B cell (primary cell): ENCODE data around the gene COL5A1. TPM values are rescaled to one million over a fixed set of nuclear protein-coding genes. Genes with fewer than 3 reads are reported as not detected.

ENCODE experiments used
- ATAC-seq: fragments of 200-7000 bp; cut with Tn5 transposase; one replicate; pipeline ENCODE4 v1.10.0; 2021; ENCODE audit warnings: low read depth, mild to moderate bottlenecking, moderate number of reproducible peaks, moderate library complexity
- CTCF ChIA-PET: fragments of 350-600 bp; sonication (Branson Sonifier 250); formaldehyde crosslinking; loops from one replicate; lab custom pipeline; 2021; ENCODE audit warnings: antibody characterized with exemption, inconsistent platforms; lab: Charles Lee
- POLR2A ChIA-PET: fragments of 350-600 bp; sonication (Branson Sonifier 250); formaldehyde crosslinking; loops from one replicate; lab custom pipeline; 2021; ENCODE audit warnings: antibody characterized with exemption; lab: Charles Lee
- DNase-seq: peaks from one replicate; pipeline ENCODE4 v3.0.0; 2013
- H2AFZ ChIP-seq: 2 replicates; pipeline ENCODE4 v1.6.1; 2012; ENCODE audit warnings: mild to moderate bottlenecking, low read depth, low read length; ENCODE audit not compliant: insufficient read depth, poor library complexity, severe bottlenecking
- H3K27ac ChIP-seq, 2 donors: 1 replicate in 1 of 2; 2 replicates in 1 of 2; pipeline ENCODE4 v1.5.1; 2012 to 2013; ENCODE audit warnings: low read length in 2 of 2, mild to moderate bottlenecking in 2 of 2, moderate library complexity in 1 of 2
- H3K27me3 ChIP-seq, 4 experiments: fragments of 200-600 bp in 1 of 4; sonication (generic) in 1 of 4; replicated peaks in 1 of 4; 1 replicate in 2 of 4; 2 replicates in 2 of 4; pipeline versions ENCODE4 v1.6.1 to v1.7.0; 2013 to 2016; ENCODE audit warnings: low read length in 3 of 4, mild to moderate bottlenecking in 2 of 4, mixed read lengths in 1 of 4, moderate library complexity in 1 of 4; ENCODE audit not compliant: insufficient read depth in 4 of 4, control insufficient read depth in 3 of 4; ENCODE audit errors: control extremely low read depth in 1 of 4
- H3K36me3 ChIP-seq, 2 experiments: replicated peaks in 1 of 2; 1 replicate in 1 of 2; 2 replicates in 1 of 2; pipeline versions ENCODE4 v1.6.1 to v1.7.1; 2013; ENCODE audit warnings: low read length in 1 of 2; ENCODE audit not compliant: insufficient read depth in 2 of 2, control insufficient read depth in 1 of 2; ENCODE audit errors: control extremely low read depth in 1 of 2, extremely low read depth in 1 of 2
- H3K4me1 ChIP-seq, 2 donors: fragments of 200-600 bp in 1 of 2; sonication (generic) in 1 of 2; 1 replicate in 1 of 2; 2 replicates in 1 of 2; pipeline versions ENCODE4 v1.5.1 to v1.6.1; 2013 to 2017; ENCODE audit warnings: low read length in 2 of 2; ENCODE audit not compliant: control insufficient read depth in 2 of 2, insufficient read depth in 2 of 2
- H3K4me2 ChIP-seq: replicated peaks from 2 replicates; pipeline ENCODE3; 2012; ENCODE audit warnings: mild to moderate bottlenecking, low read depth, low read length; ENCODE audit not compliant: poor library complexity, severe bottlenecking
- H3K4me3 ChIP-seq, 5 experiments: fragments of 200-600 bp in 1 of 5; sonication (generic) in 1 of 5; 1 replicate in 3 of 5; 2 replicates in 2 of 5; pipeline versions ENCODE4 v1.5.1 to v1.7.0; 2011 to 2016; ENCODE audit warnings: low read length in 4 of 5, mild to moderate bottlenecking in 4 of 5, low read depth in 2 of 5, control low read depth in 1 of 5, moderate library complexity in 1 of 5; ENCODE audit not compliant: insufficient read depth in 1 of 5; ENCODE audit errors: control extremely low read depth in 1 of 5, extremely low read depth in 1 of 5
- H3K79me2 ChIP-seq: fragments of 200-600 bp; sonication (generic); one replicate; pipeline ENCODE4 v1.6.0; 2016; ENCODE audit warnings: low read length; ENCODE audit not compliant: control insufficient read depth, insufficient read depth
- H3K9ac ChIP-seq: fragments of 200-600 bp; sonication (generic); 2 replicates; pipeline ENCODE4 v1.6.1; 2017; ENCODE audit warnings: mild to moderate bottlenecking, low read length, moderate library complexity
- H3K9me3 ChIP-seq, 3 donors: one replicate each; pipeline versions ENCODE4 v1.6.1 to v1.7.1; 2013; ENCODE audit warnings: low read length in 2 of 3; ENCODE audit not compliant: control insufficient read depth in 2 of 3, insufficient read depth in 1 of 3; ENCODE audit errors: control extremely low read depth in 1 of 3
- H4K20me1 ChIP-seq: 2 replicates; pipeline ENCODE4 v1.6.0; 2012; ENCODE audit warnings: mild to moderate bottlenecking, low read length; ENCODE audit not compliant: insufficient read depth, control insufficient read depth, poor library complexity, severe bottlenecking
- H3K27ac Mint-ChIP-seq: one replicate; pipeline ENCODE4 v1.8.0; 2021; ENCODE audit warnings: mixed read lengths
- H3K27me3 Mint-ChIP-seq: one replicate; pipeline ENCODE4 v1.8.0; 2021; ENCODE audit warnings: mixed read lengths
- H3K4me1 Mint-ChIP-seq: one replicate; pipeline ENCODE4 v1.8.0; 2021; ENCODE audit warnings: mixed read lengths
- H3K4me3 Mint-ChIP-seq: one replicate; pipeline ENCODE4 v1.8.0; 2021; ENCODE audit warnings: mixed read lengths
- H3K9me3 Mint-ChIP-seq: one replicate; pipeline ENCODE4 v1.8.0; 2022; ENCODE audit warnings: mixed read lengths; ENCODE audit not compliant: insufficient read depth
- CTCF ChIP-seq: fragments of 200-600 bp; IDR thresholded peaks from one replicate; pipeline ENCODE4 v1.8.0; 2022; ENCODE audit warnings: antibody characterized with exemption, mild to moderate bottlenecking
- EZH2 ChIP-seq: IDR thresholded peaks from 2 replicates; pipeline ENCODE4 v1.6.1; 2012; ENCODE audit warnings: borderline replicate concordance, low read depth, mild to moderate bottlenecking, moderate library complexity, low read length; ENCODE audit not compliant: insufficient read depth, poor library complexity, severe bottlenecking
- WGBS: methylation state at CpG from one replicate; pipeline ENCODE4 v1.1.5; 2013; ENCODE audit warnings: missing lambda C conversion rate; ENCODE audit not compliant: insufficient coverage; 5-methylcytosine and 5-hydroxymethylcytosine counted together
- intact Hi-C: fragments of 100-400 bp; cut with micrococcal nuclease; formaldehyde crosslinking; loops from one replicate; pipeline ENCODE4 v1.10.0; 2022
- polyA plus RNA-seq: library from polyadenylated mRNA; depleted of rRNA; stranded (reverse); fragments of >200 nt; gene quantifications from 2 replicates; pipeline ENCODE4 v1.2.3, GENCODE V29; 2012
- total RNA-seq, 2 donors: library from RNA; stranded (reverse); fragments of 120-200 nt in 1 of 2; gene quantifications; 1 replicate in 1 of 2; 2 replicates in 1 of 2; pipeline versions ENCODE4 v1.2.3 to v1.2.4, GENCODE V29; 2013 to 2022

COL5A1 gene
- total and polyA plus RNA-seq, 2 donors (not counting 1 experiment from before 2014, with no cell fraction given) = 0.06 TPM; not detected in 1

GRCh38 chr9:134698111-134698510 lies 56.5 kb downstream of the COL5A1 start:
- Histone ChIP-seq H3K9ac (no peak overlapping the region), H3K4me3 (no peak overlapping the region), H3K9me3 (no peaks in the 10 kb centered on the region), H3K4me1 (no peaks in the 10 kb centered on the region), H3K79me2 (no peaks in the 10 kb centered on the region), H4K20me1 (no peaks in the 10 kb centered on the region), H3K4me2 (no peak overlapping the region), H3K27me3 (no peaks in the 10 kb centered on the region), H3K27ac (no peak overlapping the region), H2AFZ (no peak overlapping the region), H3K36me3 (no peaks in the 10 kb centered on the region)
- no peaks in the 10 kb centered on the region for H3K27me3 Mint-ChIP-seq
- ATAC-seq (no peak), DNase-seq (no peak)
- H3K4me1 Mint-ChIP-seq = no peaks in the 10 kb centered on the region
- intact Hi-C loops = loop anchor here (5.0 kb wide), 1 partner anchor 284 kb away; no protein-coding TSS in a partner anchor
- no peak overlapping the region for H3K4me3 Mint-ChIP-seq
- WGBS = 69% methylated on average over 3 of the region's 5 CpGs
- ChIA-PET CTCF (interaction anchor here (0.5 to 1.6 kb wide), 3 partner anchors 285 to 794 kb away, joined by 4 to 5 read pairs (median 4); no protein-coding TSS in a partner anchor), POLR2A (no interaction called here)
- H3K9me3 Mint-ChIP-seq = no peaks in the 10 kb centered on the region
- no peak for TF ChIP-seq CTCF
- no peak for TF ChIP-seq EZH2
- H3K27ac Mint-ChIP-seq = no peak overlapping the region

- Histone ChIP-seq H4K20me1 (no peaks in the 10 kb centered on the region), H3K4me3 (no peak overlapping the region), H3K9ac (no peak overlapping the region), H3K9me3 (no peaks in the 10 kb centered on the region), H3K36me3 (no peaks in the 10 kb centered on the region), H3K27ac (no peak overlapping the region), H2AFZ (no peak overlapping the region), H3K4me1 (no peaks in the 10 kb centered on the region), H3K4me2 (no peak overlapping the region), H3K27me3 (no peaks in the 10 kb centered on the region), H3K79me2 (no peaks in the 10 kb centered on the region)
- Mint-ChIP-seq H3K27me3 (no peaks in the 10 kb centered on the region), H3K27ac (no peak overlapping the region), H3K4me1 (no peaks in the 10 kb centered on the region), H3K9me3 (no peaks in the 10 kb centered on the region), H3K4me3 (no peak overlapping the region)
- intact Hi-C loops = loop anchor here (5.0 kb wide), 1 partner anchor 284 kb away; no protein-coding TSS in a partner anchor
- CTCF ChIA-PET = interaction anchor here (0.5 to 1.6 kb wide), 4 partner anchors 8 to 794 kb away, joined by 3 to 5 read pairs (median 4); no protein-coding TSS in a partner anchor
- DNase-seq (peak; percentile 64), ATAC-seq (peak; percentile 45)
- TF ChIP-seq EZH2 (no peak), CTCF (peak; percentile 77)
- POLR2A ChIA-PET = no interaction called here
- WGBS = 44% methylated on average over 14 of the region's 19 CpGs
Measured at GRCh38 chr9:134698587-134699342, 57.2 kb downstream of the COL5A1 start.
